GM12872 (cell line): ENCODE data around the gene SDK2.

ENCODE experiments used
- CTCF ChIP-seq: IDR thresholded peaks from 3 replicates; pipeline ENCODE4 v1.5.1; 2011; ENCODE audit warnings: low read depth, mild to moderate bottlenecking, low read length, moderate library complexity; ENCODE audit not compliant: insufficient read depth

Gene SDK2

DNA sequence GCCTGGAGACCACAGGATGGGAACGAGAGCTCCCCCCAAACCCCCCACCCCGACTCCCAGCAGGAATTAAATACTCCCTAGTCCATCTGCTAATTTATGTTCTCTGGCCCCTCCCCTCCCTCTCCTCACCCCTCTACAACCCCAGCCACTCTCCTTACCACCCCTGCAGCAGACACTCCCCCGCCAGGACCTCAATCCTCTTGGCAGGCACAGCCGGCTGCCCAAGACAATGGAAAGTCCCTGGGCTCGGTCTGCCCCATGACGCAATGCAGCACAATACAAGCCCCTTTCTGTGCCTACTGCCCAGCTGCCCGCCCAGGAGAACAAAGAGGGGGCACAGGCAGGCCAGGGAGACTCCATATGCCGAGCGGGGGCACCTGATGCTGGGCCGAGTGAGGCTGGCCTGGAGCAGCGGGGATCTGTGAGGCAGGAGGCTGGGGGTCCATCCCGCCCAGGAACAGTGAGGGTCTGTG, 302.2 kb downstream of the SDK2 start:
- TF ChIP-seq CTCF = no peak

GRCh38 chr17:73341350-73342049, 302.7 kb downstream of the SDK2 start:
- TF ChIP-seq CTCF = no peak

GRCh38 chr17:73340093-73340596, 304.1 kb downstream of the SDK2 start:
- no peak for TF ChIP-seq CTCF

DNA sequence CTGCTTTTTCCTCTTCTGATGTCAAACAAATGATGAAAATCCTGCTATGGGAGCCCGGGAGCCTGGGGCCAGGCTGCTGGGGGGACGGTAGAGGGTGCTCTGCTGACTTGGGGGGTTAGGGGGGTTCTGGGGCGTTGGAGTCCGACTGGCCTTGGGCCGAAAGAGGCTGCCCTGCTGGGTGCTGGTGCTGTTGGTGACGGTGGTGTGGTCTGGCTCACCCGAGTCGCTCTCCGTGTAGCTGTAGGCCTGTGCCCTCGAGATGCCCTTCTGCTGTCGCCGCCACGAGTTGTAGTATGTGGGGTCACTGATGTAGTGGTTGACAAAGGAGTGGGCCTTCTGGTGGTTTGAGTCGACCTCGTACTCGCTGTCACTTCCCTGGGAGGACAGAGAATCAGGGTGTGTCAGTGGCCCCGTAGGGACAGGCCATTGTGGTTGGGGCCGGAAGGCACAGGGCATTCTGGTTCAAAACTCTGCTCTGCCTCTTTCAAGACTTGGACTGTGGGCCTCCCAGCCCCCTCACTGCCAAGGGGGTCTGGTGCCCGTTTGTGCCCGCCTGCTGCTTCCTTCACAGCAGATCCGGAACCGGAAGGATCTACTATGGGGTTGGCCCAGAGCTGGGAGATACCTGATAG, 305.6 kb downstream of the SDK2 start:
- no peak for TF ChIP-seq CTCF

DNA sequence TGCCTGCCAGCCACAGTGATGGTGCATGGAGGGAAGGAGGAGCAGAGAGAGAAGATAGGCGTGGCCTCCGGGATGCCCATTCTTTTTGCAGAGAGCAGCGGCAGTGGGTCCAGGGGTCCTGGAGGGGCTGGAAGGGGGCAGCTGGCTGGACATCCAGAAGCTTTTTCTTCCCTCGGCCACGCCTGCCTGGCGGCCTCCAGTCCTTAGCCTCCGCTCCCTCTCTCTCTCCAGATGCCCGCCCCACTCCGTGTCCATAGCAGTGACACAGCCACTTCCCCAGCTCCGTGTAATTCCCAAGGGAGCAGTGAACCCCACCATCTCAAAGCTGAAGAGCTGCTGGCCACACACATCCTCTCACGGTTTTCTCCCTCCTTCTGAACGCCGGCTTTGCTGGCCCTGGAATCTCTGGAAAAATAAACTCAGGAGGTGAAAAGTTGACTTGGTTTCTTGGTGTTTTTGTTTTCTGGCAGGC, 306.2 kb downstream of the SDK2 start:
- TF ChIP-seq CTCF = no peak

GRCh38 chr17:73337330-73337710, 306.9 kb downstream of the SDK2 start:
- no peak for TF ChIP-seq CTCF

- TF ChIP-seq CTCF = no peak
Measured at GRCh38 chr17:73336408-73337329, 307.6 kb downstream of the SDK2 start.
